HEK293T (cell line): ENCODE measurements around the gene CERS3.

ENCODE experiments used
- CTCF ChIA-PET: fragments of 350-600 bp; formaldehyde crosslinking; extraction: SDS; loops from one replicate; lab custom pipeline; 2021; ENCODE audit warnings: antibody characterized with exemption, inconsistent platforms; lab: Yijun Ruan, JAX
- POLR2A ChIA-PET: fragments of 350-600 bp; formaldehyde crosslinking; extraction: SDS; loops from one replicate; lab custom pipeline; 2020; ENCODE audit warnings: antibody characterized with exemption, inconsistent platforms; lab: Yijun Ruan, JAX
- DNase-seq: peaks from one replicate; pipeline ENCODE4 v3.0.0; 2012; ENCODE audit warnings: mixed read lengths; ENCODE audit errors: extremely low spot score
- ARNT ChIP-seq: fragments of 450-650 bp; IDR thresholded peaks from 2 replicates; pipeline ENCODE4 v1.6.1; 2017; ENCODE audit warnings: mild to moderate bottlenecking
- BHLHE40 ChIP-seq: fragments of 450-650 bp; IDR thresholded peaks from 2 replicates; pipeline ENCODE4 v1.6.1; 2016; ENCODE audit warnings: mild to moderate bottlenecking, moderate library complexity, borderline replicate concordance
- CTBP1 ChIP-seq: fragments of 450-650 bp; IDR thresholded peaks from 2 replicates; pipeline ENCODE4 v1.6.1; 2016; ENCODE audit warnings: borderline replicate concordance
- ELF4 ChIP-seq: fragments of 450-650 bp; IDR thresholded peaks from 2 replicates; pipeline ENCODE4 v1.6.1; 2017; ENCODE audit warnings: antibody characterized with exemption
- FOXA1 ChIP-seq: fragments of 450-650 bp; IDR thresholded peaks from 2 replicates; pipeline ENCODE4 v1.6.1; 2016; ENCODE audit warnings: mild to moderate bottlenecking
- FOXK2 ChIP-seq: fragments of 450-650 bp; IDR thresholded peaks from 2 replicates; pipeline ENCODE4 v1.6.1; 2016; ENCODE audit warnings: mild to moderate bottlenecking
- FOXM1 ChIP-seq: fragments of 450-650 bp; IDR thresholded peaks from 2 replicates; pipeline ENCODE4 v1.6.1; 2017; ENCODE audit warnings: mild to moderate bottlenecking, borderline replicate concordance
- HDGF ChIP-seq: fragments of 450-650 bp; IDR thresholded peaks from 2 replicates; pipeline ENCODE4 v1.6.1; 2017; ENCODE audit warnings: antibody characterized with exemption, borderline replicate concordance
- L3MBTL2 ChIP-seq: fragments of 450-650 bp; conservative IDR thresholded peaks from 2 replicates; pipeline ENCODE4 v1.6.1; 2016; ENCODE audit warnings: mild to moderate bottlenecking
- LEF1 ChIP-seq: fragments of 450-650 bp; IDR thresholded peaks from 2 replicates; pipeline ENCODE4 v1.6.1; 2017; ENCODE audit warnings: mild to moderate bottlenecking, borderline replicate concordance
- NFRKB ChIP-seq: fragments of 450-650 bp; IDR thresholded peaks from 2 replicates; pipeline ENCODE4 v1.6.1; 2016; ENCODE audit warnings: mild to moderate bottlenecking, moderate library complexity
- PKNOX1 ChIP-seq: fragments of 450-650 bp; IDR thresholded peaks from 2 replicates; pipeline ENCODE4 v1.6.1; 2016
- SP1 ChIP-seq: fragments of 450-650 bp; IDR thresholded peaks from 2 replicates; pipeline ENCODE4 v1.6.1; 2017
- SUZ12 ChIP-seq: fragments of 450-650 bp; IDR thresholded peaks from 2 replicates; pipeline ENCODE4 v1.6.1; 2016; ENCODE audit warnings: mild to moderate bottlenecking
- TARDBP ChIP-seq: fragments of 450-650 bp; IDR thresholded peaks from 2 replicates; pipeline ENCODE4 v1.6.1; 2016
- ZNF384 ChIP-seq: fragments of 450-650 bp; IDR thresholded peaks from 2 replicates; pipeline ENCODE4 v1.6.1; 2016

Gene CERS3

GRCh38 chr15:100464888-100465287, 63.9 kb downstream of the CERS3 start:
- no peak for DNase-seq
- TF ChIP-seq ELF4 (no peak), L3MBTL2 (no peak), LEF1 (no peak), FOXA1 (no peak), SUZ12 (no peak), PKNOX1 (no peak), CTBP1 (no peak)
- ChIA-PET POLR2A (no interaction called here), CTCF (no interaction called here)

- CTCF ChIA-PET, result no interaction called here
- TF ChIP-seq LEF1, result no peak
- no peak for TF ChIP-seq BHLHE40
- no peak for TF ChIP-seq L3MBTL2
- no peak for TF ChIP-seq ELF4
- TF ChIP-seq SUZ12, result no peak
- no peak for TF ChIP-seq FOXA1
- TF ChIP-seq ZNF384, result no peak
- no peak for TF ChIP-seq CTBP1
- TF ChIP-seq ARNT, result no peak
- TF ChIP-seq PKNOX1, result no peak
- no peak for TF ChIP-seq NFRKB
- TF ChIP-seq TARDBP, result no peak
- no peak for TF ChIP-seq SP1
- no peak for TF ChIP-seq FOXM1
- no peak for TF ChIP-seq HDGF
- TF ChIP-seq FOXK2, result no peak
- POLR2A ChIA-PET, result no interaction called here
- DNase-seq, result no peak
Observed at GRCh38 chr15:100464256-100464655, 64.5 kb downstream of the CERS3 start.

DNA sequence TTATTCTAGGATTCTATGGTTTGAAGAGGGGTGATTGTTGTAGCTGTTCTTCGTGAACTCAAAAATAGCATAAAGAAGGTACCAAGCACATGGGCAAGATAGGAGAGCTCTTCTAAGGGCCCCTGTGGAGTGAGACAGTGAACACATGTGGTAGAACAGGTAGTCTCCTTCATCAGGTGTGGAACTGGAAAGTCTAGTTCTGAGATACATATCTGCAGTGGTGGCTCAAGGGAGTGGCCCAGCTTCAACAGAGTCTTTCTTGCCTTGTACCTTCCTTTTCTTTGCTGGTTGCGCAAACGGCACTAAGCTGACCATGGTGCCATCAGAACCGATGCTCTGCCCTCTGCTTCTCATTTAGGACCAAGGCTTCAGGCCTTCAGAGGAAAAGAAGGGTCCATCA, 65.2 kb downstream of the CERS3 start:
- no peak for DNase-seq
- POLR2A ChIA-PET, result no interaction called here
- TF ChIP-seq FOXK2, result no peak
- TF ChIP-seq ARNT, result no peak
- no peak for TF ChIP-seq ZNF384
- no peak for TF ChIP-seq PKNOX1
- no peak for TF ChIP-seq HDGF
- no peak for TF ChIP-seq CTBP1
- TF ChIP-seq L3MBTL2, result no peak
- no peak for TF ChIP-seq ELF4
- CTCF ChIA-PET, result no interaction called here

- TF ChIP-seq FOXK2 (no peak), ARNT (no peak), TARDBP (no peak), LEF1 (no peak), FOXM1 (no peak), FOXA1 (no peak), BHLHE40 (no peak), NFRKB (no peak)
- no peak for DNase-seq
- ChIA-PET POLR2A (no interaction called here), CTCF (no interaction called here)
Observed at GRCh38 chr15:100461049-100461448, 67.7 kb downstream of the CERS3 start.

- POLR2A ChIA-PET, result no interaction called here
- no peak for DNase-seq
- CTCF ChIA-PET, result no interaction called here
- TF ChIP-seq FOXK2 (no peak), ARNT (no peak), PKNOX1 (no peak), SP1 (no peak), TARDBP (no peak), FOXA1 (no peak), BHLHE40 (no peak), ELF4 (no peak), FOXM1 (no peak), SUZ12 (no peak), NFRKB (no peak), HDGF (no peak)
Observed at GRCh38 chr15:100457201-100457600, 71.5 kb downstream of the CERS3 start.

- CTCF ChIA-PET, result no interaction called here
- POLR2A ChIA-PET, result no interaction called here
- no peak for DNase-seq
- TF ChIP-seq SP1 (no peak), TARDBP (no peak), PKNOX1 (no peak), FOXK2 (no peak), HDGF (no peak), SUZ12 (no peak), FOXM1 (no peak), FOXA1 (no peak), ELF4 (no peak), NFRKB (no peak), LEF1 (no peak), ARNT (no peak), BHLHE40 (no peak), L3MBTL2 (no peak)
Observed at GRCh38 chr15:100454148-100454547, 74.6 kb downstream of the CERS3 start.
